Omental fat pad (tissue), 4 donors: ENCODE results near the gene LPP. TPM values are rescaled to one million over a fixed set of nuclear protein-coding genes. Genes with fewer than 3 reads are reported as not detected.

Source experiments
- ATAC-seq: fragments of 150-250 bp; one replicate; pipeline ENCODE4 v1.9.1; 2016; ENCODE audit warnings: mild to moderate bottlenecking, moderate library complexity; ENCODE audit not compliant: low FRiP score
- DNase-seq: peaks from one replicate; pipeline ENCODE4 v3.0.0-alpha.2; 2019; ENCODE audit warnings: low spot score
- total RNA-seq, 4 donors: library from RNA; depleted of rRNA; stranded (reverse); fragments of >200 nt; gene quantifications; one replicate each; pipeline ENCODE4 v1.1.0, GENCODE V29; 2016
- TF ChIP-seq, protein P1 (sequence below), 3 donors: fragments of 450-650 bp; IDR thresholded peaks; one replicate each; pipeline ENCODE4 v1.5.1; 2016 to 2017; ENCODE audit warnings: antibody characterized with exemption in 3 of 3, mild to moderate bottlenecking in 3 of 3, moderate library complexity in 2 of 3

LPP gene
- total RNA-seq, 4 donors from 2014 or later = 113 to 302 (median 126) TPM

DNA sequence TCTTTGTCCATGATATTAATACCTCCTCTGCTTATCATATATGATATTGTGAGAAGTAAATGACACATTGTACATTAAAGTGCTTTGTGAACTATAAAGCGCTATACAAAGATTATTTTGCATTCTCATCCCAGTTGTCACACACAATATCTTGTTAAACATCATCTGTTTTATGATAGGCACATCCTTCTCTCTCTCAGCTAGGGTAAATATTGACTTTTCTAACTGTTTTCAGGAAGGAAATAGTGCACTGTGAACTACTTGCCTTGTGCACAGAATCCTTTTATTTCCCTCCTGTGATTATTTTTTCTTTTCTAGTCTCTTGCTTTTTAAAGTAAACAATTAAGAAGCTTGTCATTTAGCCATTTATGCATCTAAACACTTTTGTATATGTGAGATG is 388.2 kb downstream of the LPP start:
- ATAC-seq (no peak), DNase-seq (no peak)
- TF ChIP-seq, protein P1, sequence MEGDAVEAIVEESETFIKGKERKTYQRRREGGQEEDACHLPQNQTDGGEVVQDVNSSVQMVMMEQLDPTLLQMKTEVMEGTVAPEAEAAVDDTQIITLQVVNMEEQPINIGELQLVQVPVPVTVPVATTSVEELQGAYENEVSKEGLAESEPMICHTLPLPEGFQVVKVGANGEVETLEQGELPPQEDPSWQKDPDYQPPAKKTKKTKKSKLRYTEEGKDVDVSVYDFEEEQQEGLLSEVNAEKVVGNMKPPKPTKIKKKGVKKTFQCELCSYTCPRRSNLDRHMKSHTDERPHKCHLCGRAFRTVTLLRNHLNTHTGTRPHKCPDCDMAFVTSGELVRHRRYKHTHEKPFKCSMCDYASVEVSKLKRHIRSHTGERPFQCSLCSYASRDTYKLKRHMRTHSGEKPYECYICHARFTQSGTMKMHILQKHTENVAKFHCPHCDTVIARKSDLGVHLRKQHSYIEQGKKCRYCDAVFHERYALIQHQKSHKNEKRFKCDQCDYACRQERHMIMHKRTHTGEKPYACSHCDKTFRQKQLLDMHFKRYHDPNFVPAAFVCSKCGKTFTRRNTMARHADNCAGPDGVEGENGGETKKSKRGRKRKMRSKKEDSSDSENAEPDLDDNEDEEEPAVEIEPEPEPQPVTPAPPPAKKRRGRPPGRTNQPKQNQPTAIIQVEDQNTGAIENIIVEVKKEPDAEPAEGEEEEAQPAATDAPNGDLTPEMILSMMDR (IDR thresholded peaks at IDR 0.05) = no peak

DNA sequence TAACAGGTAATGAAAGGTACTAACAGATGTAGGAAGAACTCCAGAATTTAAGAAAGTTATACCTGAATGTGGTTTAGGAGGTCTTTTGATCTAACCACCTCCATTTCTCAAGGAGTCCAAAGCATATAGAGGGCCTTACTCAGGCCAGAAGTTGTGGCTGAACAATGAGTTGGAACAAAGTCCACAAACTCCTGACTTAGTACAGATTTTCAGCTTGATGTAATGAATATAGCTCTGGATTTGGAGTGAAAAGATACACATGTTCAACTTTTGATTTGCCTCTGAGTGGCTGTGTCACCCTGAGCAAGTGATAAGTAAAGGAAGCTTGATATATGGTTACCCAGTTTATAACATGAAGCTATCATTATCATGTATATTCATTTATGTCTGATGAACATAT is 390.1 kb downstream of the LPP start:
- DNase-seq (no peak), ATAC-seq (no peak)
- TF ChIP-seq, protein P1 (IDR thresholded peaks at IDR 0.05) = no peak

DNA sequence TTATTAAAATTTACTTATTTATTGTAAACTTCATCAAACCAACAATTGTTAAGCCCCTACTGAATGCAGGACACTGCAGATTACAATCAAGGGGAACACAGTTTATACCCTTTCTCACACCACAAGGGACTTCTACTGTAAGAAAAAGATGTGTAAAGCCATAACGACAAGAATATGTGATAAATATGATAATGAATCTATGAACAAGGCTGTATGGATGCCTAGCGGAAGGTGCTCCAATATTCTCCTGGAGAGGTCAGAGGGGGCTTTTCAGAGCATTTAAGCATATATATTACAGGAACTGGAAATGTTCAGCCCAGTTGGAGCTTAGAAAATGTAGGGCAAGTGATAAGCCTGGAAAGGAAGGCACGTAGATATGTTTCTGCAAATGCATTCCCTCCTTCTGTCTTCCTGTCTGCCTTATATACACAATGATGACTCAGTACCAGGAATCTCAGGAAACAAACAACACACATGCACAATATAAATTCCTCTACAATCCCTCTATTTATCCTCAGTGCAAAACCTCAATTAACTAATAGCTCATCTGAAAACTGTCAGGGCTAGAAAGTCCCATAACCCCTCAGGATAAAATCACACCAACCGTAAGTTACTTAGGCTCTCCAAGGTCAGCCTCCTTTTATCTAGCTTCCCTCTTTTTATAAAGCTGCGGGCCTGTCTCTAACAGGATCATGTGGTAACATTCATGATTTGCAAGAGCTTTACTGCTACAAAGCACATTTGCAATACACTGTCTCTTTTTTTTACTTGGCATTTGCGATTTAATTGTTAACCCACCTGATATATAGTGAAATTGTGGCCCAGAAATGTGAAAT is 393.1 kb downstream of the LPP start:
- DNase-seq (no peak), ATAC-seq (no peak)
- TF ChIP-seq, protein P1 (IDR thresholded peaks at IDR 0.05) = no peak

DNA sequence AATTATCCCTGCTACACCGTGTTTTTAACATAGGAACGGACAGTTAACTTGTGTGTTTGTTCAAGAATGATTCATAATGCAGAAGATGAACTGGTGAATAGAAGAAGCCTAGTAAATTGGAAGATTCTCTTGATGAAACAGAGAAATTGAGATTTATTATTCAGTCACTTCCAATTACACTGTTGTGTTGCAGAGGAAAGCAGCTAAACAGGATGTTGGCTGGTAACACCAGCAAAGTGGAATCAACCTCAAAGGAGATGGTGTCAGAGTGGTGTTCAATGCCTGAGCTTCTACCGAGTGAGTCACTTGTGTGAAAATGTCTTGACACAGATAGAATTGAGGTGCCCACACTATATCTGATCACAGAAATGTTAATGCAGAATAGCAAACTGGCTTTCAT is 399.6 kb downstream of the LPP start:
- DNase-seq (no peak), ATAC-seq (no peak)
- TF ChIP-seq, protein P1 (IDR thresholded peaks at IDR 0.05) = no peak

DNA sequence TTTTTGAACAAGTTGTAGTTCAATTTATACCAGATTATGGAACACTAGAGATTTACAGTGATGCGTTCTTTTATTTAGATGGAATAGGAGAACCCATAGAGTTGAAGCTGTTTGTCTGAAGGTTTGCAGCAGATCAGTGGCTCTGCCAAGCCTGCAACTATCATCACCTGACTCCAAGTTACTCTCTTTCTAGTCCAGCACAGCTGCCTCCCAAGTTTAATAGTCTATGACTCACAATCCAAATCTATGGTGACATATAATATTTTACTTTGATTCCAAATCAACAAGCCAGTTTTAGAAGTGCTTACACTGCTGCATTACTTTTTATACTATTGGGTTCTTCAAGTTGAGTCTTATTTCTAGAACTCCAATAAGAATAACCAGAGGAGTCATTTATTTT is 400.4 kb downstream of the LPP start:
- DNase-seq = no peak
- no peak for ATAC-seq
- TF ChIP-seq, protein P1 (IDR thresholded peaks at IDR 0.05) = no peak

DNA sequence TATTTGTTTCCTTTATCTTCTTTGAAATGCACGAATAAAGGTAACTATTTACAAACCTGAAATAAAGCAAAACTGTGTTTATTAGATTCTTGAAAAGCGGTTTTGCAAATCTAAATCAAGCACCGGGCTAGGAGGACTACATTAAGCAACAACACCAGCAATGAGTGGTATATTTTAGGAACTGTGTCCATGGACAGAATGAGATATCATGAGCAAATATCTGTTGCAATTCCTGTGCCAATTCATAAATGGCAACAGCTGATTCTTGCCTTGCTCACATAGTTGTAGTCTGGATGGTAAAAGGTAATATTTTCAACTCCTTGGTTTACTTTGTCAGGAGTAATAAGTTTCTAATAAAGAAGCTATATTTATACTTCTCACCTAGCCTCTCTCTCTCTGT is 403.3 kb downstream of the LPP start:
- ATAC-seq = no peak
- no peak for DNase-seq
- TF ChIP-seq, protein P1 (IDR thresholded peaks at IDR 0.05) = no peak
